Measurements from ENCODE around the gene MTFR1L. TPM values are rescaled to one million over a fixed set of nuclear protein-coding genes. Genes with fewer than 3 reads are reported as not detected.

The MTFR1L gene
- total RNA-seq, 1 experiment from 2014 or later, result 24.3 TPM

DNA sequence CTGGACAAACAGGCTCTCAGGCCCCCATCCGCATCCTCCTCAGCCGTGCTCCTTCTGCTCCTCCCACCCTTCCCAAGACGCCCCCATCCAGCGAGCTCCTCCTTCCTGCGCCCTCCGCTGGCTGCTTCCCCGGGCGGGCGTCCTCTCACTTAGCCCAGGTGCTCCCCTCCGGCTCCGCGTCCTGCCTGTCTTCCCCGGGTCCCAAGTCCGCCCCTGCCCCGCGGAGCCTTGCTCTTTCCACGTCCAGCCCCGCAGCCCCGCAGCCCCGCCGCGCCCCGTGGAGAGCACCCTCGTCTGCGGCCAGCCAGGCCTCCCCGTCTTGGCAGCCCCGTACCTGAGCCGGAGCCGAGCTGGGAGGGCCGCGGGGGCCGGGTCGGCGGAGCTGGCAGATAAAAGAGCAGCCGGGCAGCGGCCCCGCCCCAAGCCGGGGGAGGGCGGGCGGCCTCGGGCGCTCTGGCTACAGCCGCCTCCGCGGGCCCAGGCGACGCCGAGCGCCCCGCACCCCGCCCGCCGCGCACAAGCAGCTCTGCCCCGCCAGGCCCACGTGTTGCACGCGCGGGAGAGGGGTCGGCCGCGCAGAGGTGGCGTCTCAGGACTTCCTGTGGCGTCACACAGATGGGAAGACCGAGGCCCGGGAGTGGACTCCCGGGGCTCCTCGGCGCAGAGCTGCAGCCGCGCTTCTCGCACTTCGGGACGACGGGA, 55.6 kb downstream of the MTFR1L start, which contains the start of gene PAQR7:
PAQR7 (minus strand) TSS at position 555 of the 702 bp plus-strand sequence. CDS start 11,869 bp downstream, outside the sequence.
- H3K36me3 ChIP-seq, result no peaks in the 10 kb centered on the region
- no peaks in the 10 kb centered on the region for H3K27me3 ChIP-seq
- H3K4me3 ChIP-seq, result peak within 1 kb of the TSS; percentile 67
- H3K9me3 ChIP-seq, result no peaks in the 10 kb centered on the region
- peak; percentile 88 for DNase-seq

GRCh38 chr1:25875856-25876692, 56.3 kb downstream of the MTFR1L start:
- Histone ChIP-seq H3K4me3 (peak overlapping the region; percentile 67), H3K9me3 (no peaks in the 10 kb centered on the region), H3K27me3 (no peaks in the 10 kb centered on the region), H3K36me3 (no peaks in the 10 kb centered on the region)
- DNase-seq, result no peak

GRCh38 chr1:25876693-25877077, 56.9 kb downstream of the MTFR1L start:
- H3K4me3 ChIP-seq, result no peak overlapping the region
- H3K27me3 ChIP-seq, result no peaks in the 10 kb centered on the region
- no peaks in the 10 kb centered on the region for H3K9me3 ChIP-seq
- no peak for DNase-seq
- H3K36me3 ChIP-seq, result no peaks in the 10 kb centered on the region

GRCh38 chr1:25877155-25877554, 57.4 kb downstream of the MTFR1L start:
- H3K4me3 ChIP-seq, result no peak overlapping the region
- no peaks in the 10 kb centered on the region for H3K9me3 ChIP-seq
- H3K27me3 ChIP-seq, result no peaks in the 10 kb centered on the region
- no peaks in the 10 kb centered on the region for H3K36me3 ChIP-seq
- no peak for DNase-seq

GRCh38 chr1:25878690-25879089, 58.9 kb downstream of the MTFR1L start:
- Histone ChIP-seq H3K9me3 (no peaks in the 10 kb centered on the region), H3K4me3 (no peak overlapping the region), H3K36me3 (no peaks in the 10 kb centered on the region), H3K27me3 (no peaks in the 10 kb centered on the region)
- no peak for DNase-seq

DNA sequence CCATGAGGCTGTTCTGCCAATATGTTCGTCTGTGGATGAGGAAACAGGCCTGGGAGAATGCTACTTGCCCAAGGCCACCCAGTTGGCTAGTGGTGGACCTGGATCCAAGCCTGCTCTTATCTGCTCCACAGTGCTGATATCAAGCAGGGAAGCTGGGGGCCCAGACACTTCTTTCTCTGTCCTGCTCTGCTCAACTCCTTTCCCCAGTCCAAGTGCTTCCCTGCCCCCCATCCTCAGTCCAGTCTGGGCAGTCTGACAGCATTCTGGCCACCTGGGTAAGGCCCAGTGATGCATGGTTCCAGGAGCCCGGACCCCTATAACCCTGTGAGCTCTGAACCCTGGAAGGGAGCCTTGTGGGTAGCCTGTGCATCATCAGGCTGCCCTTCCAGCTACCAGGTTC, 59.9 kb downstream of the MTFR1L start:
- H3K36me3 ChIP-seq, result no peaks in the 10 kb centered on the region
- H3K27me3 ChIP-seq, result no peaks in the 10 kb centered on the region
- DNase-seq, result no peak
- no peak overlapping the region for H3K4me3 ChIP-seq
- H3K9me3 ChIP-seq, result no peaks in the 10 kb centered on the region

- H3K4me3 ChIP-seq, result no peak overlapping the region
- no peaks in the 10 kb centered on the region for H3K27me3 ChIP-seq
- H3K36me3 ChIP-seq, result no peaks in the 10 kb centered on the region
- no peaks in the 10 kb centered on the region for H3K9me3 ChIP-seq
- DNase-seq, result no peak
Measured at GRCh38 chr1:25880518-25880917, 60.8 kb downstream of the MTFR1L start.

- Histone ChIP-seq H3K4me3 (no peak overlapping the region), H3K36me3 (no peaks in the 10 kb centered on the region), H3K27me3 (no peaks in the 10 kb centered on the region), H3K9me3 (no peaks in the 10 kb centered on the region)
- no peak for DNase-seq
Measured at GRCh38 chr1:25881266-25881665, 61.5 kb downstream of the MTFR1L start.

Other genes with a start within 250 kb of the MTFR1L start
- gene MAN1C1, start 203.2 kb upstream of the MTFR1L start, total RNA-seq (2014; rRNA removed; shearing (Covaris generic); ENCODE audit: low replicate concordance), result 0.26 TPM in 1 of 2 replicates, not detected in the other
- gene SELENON, start 19.8 kb upstream of the MTFR1L start, total RNA-seq (2014; rRNA removed; shearing (Covaris generic); ENCODE audit: low replicate concordance), result 12.9 and 18.8 TPM in 2 replicates
- gene AUNIP, start 39.5 kb downstream of the MTFR1L start, total RNA-seq (2014; rRNA removed; shearing (Covaris generic); ENCODE audit: low replicate concordance), result 10.3 and 20.6 TPM in 2 replicates
- 3.8 and 8.3 TPM in 2 replicates for gene PAQR7, start 55.8 kb downstream of the MTFR1L start, total RNA-seq (2014; rRNA removed; shearing (Covaris generic); ENCODE audit: low replicate concordance)
- gene STMN1, start 86.5 kb downstream of the MTFR1L start, total RNA-seq (2014; rRNA removed; shearing (Covaris generic); ENCODE audit: low replicate concordance), result 85.4 and 116 TPM in 2 replicates
- 3.3 and 4.5 TPM in 2 replicates for gene PAFAH2, start 178.1 kb downstream of the MTFR1L start, total RNA-seq (2014; rRNA removed; shearing (Covaris generic); ENCODE audit: low replicate concordance)
- not detected in 2 replicates for gene EXTL1, start 201.8 kb downstream of the MTFR1L start, total RNA-seq (2014; rRNA removed; shearing (Covaris generic); ENCODE audit: low replicate concordance)
- gene SLC30A2, start 226.2 kb downstream of the MTFR1L start, total RNA-seq (2014; rRNA removed; shearing (Covaris generic); ENCODE audit: low replicate concordance), result not detected in 2 replicates
- gene TRIM63, start 247.7 kb downstream of the MTFR1L start, total RNA-seq (2014; rRNA removed; shearing (Covaris generic); ENCODE audit: low replicate concordance), result not detected in 2 replicates